ENCODE measurements around the gene ADAMTS13. TPM values are rescaled to one million over a fixed set of nuclear protein-coding genes. Genes with fewer than 3 reads are reported as not detected.

The ADAMTS13 gene
- polyA plus RNA-seq, 1 donor from 2014 or later, result 13.5 TPM

DNA sequence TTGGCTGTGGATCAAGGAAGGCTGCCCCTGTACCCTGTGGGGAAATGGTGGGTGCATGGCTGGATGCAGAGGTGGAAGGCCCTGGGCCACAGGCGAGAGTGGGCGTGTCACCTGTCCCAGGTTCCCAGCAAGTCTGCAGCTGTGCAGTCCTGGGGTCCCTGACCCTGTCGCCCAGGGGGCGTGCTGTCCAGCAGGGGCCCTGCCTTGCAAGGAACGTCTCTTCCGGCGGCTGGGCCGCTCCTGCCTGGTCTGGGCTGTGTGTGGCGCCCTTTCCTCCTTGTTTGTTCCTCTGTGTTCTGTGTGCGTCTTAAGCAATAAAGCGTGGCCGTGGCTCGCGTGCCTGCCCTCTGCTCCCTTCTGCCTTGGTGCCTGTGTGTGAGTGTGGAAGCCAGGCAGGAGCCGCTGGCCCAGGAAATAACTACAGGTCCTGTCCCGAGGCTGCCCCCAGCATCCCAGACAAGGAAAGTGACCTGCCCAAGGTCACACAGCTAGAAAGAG, 48.3 kb downstream of the ADAMTS13 start:
- no peak for TF ChIP-seq MXI1 (conservative IDR thresholded peaks at IDR 0.05; ENCODE audit: poor library complexity, severe bottlenecking)
- no peak for TF ChIP-seq EZH2 (IDR thresholded peaks at IDR 0.05; ENCODE audit: borderline replicate concordance, insufficient read depth, low read length, poor library complexity, severe bottlenecking)
- peak; percentile 51 for TF ChIP-seq POLR2AphosphoS5 (IDR thresholded peaks at IDR 0.05)
- no peak for TF ChIP-seq SMC3 (conservative IDR thresholded peaks at IDR 0.05; ENCODE audit: poor library complexity)
- Histone ChIP-seq H4K20me1 (ENCODE audit: insufficient read depth) (peaks cover 3% of the 10 kb centered on the region), H3K9me3 (ENCODE audit: low read length) (no peaks in the 10 kb centered on the region), H3K4me3 (ENCODE audit: low read length) (no peak overlapping the region), H3K9me2 (ENCODE audit: insufficient read depth, low read length) (no peaks in the 10 kb centered on the region), H3F3A (ENCODE audit: insufficient read depth, low read length, poor library complexity, severe bottlenecking) (no peaks in the 10 kb centered on the region), H3K36me3 (ENCODE audit: insufficient read depth, low read length) (peaks cover under 1% of the 10 kb centered on the region), H3K27ac (ENCODE audit: low read length) (no peak overlapping the region), H3K9ac (ENCODE audit: low read length) (no peak overlapping the region), H3K4me2 (ENCODE audit: low read length) (no peak overlapping the region), H3K79me2 (replicated peaks; ENCODE audit: insufficient read depth, low read length) (no peaks in the 10 kb centered on the region), H2AFZ (ENCODE audit: low read depth, low read length) (no peak overlapping the region), H3K27me3 (ENCODE audit: insufficient read depth, low read depth, low read length) (no peaks in the 10 kb centered on the region)

DNA sequence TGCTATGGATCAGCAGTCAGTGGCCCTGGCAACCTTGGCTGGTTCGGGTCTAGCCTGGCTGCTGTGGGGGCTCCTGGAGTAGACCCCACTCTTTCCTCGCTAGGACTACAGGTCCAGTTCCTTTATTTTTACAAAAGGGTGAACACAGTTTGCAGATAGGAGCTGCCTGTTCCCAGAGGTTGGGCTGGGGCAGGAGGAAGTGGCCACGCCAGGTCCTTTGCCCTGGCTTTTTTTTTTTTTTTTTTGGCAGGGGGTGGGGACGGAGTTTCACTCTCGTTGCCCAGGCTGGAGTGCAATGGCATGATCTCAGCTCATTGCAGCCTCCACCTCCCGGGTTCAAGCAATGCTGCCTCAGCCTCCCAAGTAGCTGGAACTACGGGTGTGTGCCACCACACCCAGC, 48.8 kb downstream of the ADAMTS13 start:
- no peaks in the 10 kb centered on the region for H3K79me2 ChIP-seq (replicated peaks; ENCODE audit: insufficient read depth, low read length)
- TF ChIP-seq, protein P1, sequence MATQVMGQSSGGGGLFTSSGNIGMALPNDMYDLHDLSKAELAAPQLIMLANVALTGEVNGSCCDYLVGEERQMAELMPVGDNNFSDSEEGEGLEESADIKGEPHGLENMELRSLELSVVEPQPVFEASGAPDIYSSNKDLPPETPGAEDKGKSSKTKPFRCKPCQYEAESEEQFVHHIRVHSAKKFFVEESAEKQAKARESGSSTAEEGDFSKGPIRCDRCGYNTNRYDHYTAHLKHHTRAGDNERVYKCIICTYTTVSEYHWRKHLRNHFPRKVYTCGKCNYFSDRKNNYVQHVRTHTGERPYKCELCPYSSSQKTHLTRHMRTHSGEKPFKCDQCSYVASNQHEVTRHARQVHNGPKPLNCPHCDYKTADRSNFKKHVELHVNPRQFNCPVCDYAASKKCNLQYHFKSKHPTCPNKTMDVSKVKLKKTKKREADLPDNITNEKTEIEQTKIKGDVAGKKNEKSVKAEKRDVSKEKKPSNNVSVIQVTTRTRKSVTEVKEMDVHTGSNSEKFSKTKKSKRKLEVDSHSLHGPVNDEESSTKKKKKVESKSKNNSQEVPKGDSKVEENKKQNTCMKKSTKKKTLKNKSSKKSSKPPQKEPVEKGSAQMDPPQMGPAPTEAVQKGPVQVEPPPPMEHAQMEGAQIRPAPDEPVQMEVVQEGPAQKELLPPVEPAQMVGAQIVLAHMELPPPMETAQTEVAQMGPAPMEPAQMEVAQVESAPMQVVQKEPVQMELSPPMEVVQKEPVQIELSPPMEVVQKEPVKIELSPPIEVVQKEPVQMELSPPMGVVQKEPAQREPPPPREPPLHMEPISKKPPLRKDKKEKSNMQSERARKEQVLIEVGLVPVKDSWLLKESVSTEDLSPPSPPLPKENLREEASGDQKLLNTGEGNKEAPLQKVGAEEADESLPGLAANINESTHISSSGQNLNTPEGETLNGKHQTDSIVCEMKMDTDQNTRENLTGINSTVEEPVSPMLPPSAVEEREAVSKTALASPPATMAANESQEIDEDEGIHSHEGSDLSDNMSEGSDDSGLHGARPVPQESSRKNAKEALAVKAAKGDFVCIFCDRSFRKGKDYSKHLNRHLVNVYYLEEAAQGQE (IDR thresholded peaks at IDR 0.05; ENCODE audit: borderline replicate concordance), result no peak
- no peak for TF ChIP-seq MXI1 (conservative IDR thresholded peaks at IDR 0.05; ENCODE audit: poor library complexity, severe bottlenecking)
- no peak for TF ChIP-seq SMC3 (conservative IDR thresholded peaks at IDR 0.05; ENCODE audit: poor library complexity)
- TF ChIP-seq POLR2AphosphoS5 (IDR thresholded peaks at IDR 0.05), result no peak
- no peak for TF ChIP-seq EP300 (conservative IDR thresholded peaks at IDR 0.05; ENCODE audit: poor library complexity, severe bottlenecking)
- TF ChIP-seq, protein P2, sequence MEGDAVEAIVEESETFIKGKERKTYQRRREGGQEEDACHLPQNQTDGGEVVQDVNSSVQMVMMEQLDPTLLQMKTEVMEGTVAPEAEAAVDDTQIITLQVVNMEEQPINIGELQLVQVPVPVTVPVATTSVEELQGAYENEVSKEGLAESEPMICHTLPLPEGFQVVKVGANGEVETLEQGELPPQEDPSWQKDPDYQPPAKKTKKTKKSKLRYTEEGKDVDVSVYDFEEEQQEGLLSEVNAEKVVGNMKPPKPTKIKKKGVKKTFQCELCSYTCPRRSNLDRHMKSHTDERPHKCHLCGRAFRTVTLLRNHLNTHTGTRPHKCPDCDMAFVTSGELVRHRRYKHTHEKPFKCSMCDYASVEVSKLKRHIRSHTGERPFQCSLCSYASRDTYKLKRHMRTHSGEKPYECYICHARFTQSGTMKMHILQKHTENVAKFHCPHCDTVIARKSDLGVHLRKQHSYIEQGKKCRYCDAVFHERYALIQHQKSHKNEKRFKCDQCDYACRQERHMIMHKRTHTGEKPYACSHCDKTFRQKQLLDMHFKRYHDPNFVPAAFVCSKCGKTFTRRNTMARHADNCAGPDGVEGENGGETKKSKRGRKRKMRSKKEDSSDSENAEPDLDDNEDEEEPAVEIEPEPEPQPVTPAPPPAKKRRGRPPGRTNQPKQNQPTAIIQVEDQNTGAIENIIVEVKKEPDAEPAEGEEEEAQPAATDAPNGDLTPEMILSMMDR (IDR thresholded peaks at IDR 0.05; ENCODE audit: poor library complexity, severe bottlenecking), result no peak
- no peak for TF ChIP-seq EZH2 (IDR thresholded peaks at IDR 0.05; ENCODE audit: borderline replicate concordance, insufficient read depth, low read length, poor library complexity, severe bottlenecking)
- no peak for TF ChIP-seq RAD21 (conservative IDR thresholded peaks at IDR 0.05)
- H3K4me2 ChIP-seq (ENCODE audit: low read length), result no peak overlapping the region
- no peak overlapping the region for H2AFZ ChIP-seq (ENCODE audit: low read depth, low read length)
- H3K4me3 ChIP-seq (ENCODE audit: low read length), result no peak overlapping the region
- H3K27ac ChIP-seq (ENCODE audit: low read length), result no peak overlapping the region
- H3K9me2 ChIP-seq (ENCODE audit: insufficient read depth, low read length), result no peaks in the 10 kb centered on the region
- H3K9ac ChIP-seq (ENCODE audit: low read length), result no peak overlapping the region
- H3K27me3 ChIP-seq (ENCODE audit: insufficient read depth, low read depth, low read length), result no peaks in the 10 kb centered on the region
- peaks cover 3% of the 10 kb centered on the region for H4K20me1 ChIP-seq (ENCODE audit: insufficient read depth)
- no peaks in the 10 kb centered on the region for H3F3A ChIP-seq (ENCODE audit: insufficient read depth, low read length, poor library complexity, severe bottlenecking)
- no peaks in the 10 kb centered on the region for H3K36me3 ChIP-seq (ENCODE audit: insufficient read depth, low read length)
- no peaks in the 10 kb centered on the region for H3K9me3 ChIP-seq (ENCODE audit: low read length)
